GM12875 (cell line): Measurements from ENCODE around the gene ARHGAP25.
"Not testable (repeated sequence)": the region's sequence is repeated elsewhere in the genome, so short reads cannot be mapped to it uniquely, and the experiment has no call there.

Experiments
- H3K4me3 ChIP-seq: one replicate; pipeline ENCODE4 v1.5.1; 2011; ENCODE audit warnings: low read depth, low read length, control low read depth
- CTCF ChIP-seq: IDR thresholded peaks from 2 replicates; pipeline ENCODE4 v1.5.1; 2011; ENCODE audit warnings: low read depth, mild to moderate bottlenecking, control low read depth, inconsistent platforms, low read length, moderate library complexity, borderline replicate concordance; ENCODE audit not compliant: insufficient read depth

ARHGAP25 gene

GRCh38 chr2:68791914-68792313, 57.3 kb downstream of the ARHGAP25 start:
- no peak for TF ChIP-seq CTCF
- no peak overlapping the region for H3K4me3 ChIP-seq

GRCh38 chr2:68792751-68793150, 58.1 kb downstream of the ARHGAP25 start:
- TF ChIP-seq CTCF: no peak

GRCh38 chr2:68796295-68796905, 61.8 kb downstream of the ARHGAP25 start:
- H3K4me3 ChIP-seq: no peak overlapping the region
- no peak for TF ChIP-seq CTCF

More at GRCh38 chr2:68792751-68793150, 58.1 kb downstream of the ARHGAP25 start:
- no peak overlapping the region for H3K4me3 ChIP-seq

GRCh38 chr2:68798569-68798968, 64.0 kb downstream of the ARHGAP25 start:
- TF ChIP-seq CTCF: no peak
- no peak overlapping the region for H3K4me3 ChIP-seq

GRCh38 chr2:68799140-68800026, 64.8 kb downstream of the ARHGAP25 start:
- TF ChIP-seq CTCF: no peak
- H3K4me3 ChIP-seq: no peak overlapping the region

- H3K4me3 ChIP-seq: no peak overlapping the region
- no peak for TF ChIP-seq CTCF
These were observed 65.4 kb downstream of the ARHGAP25 start for GRCh38 chr2:68800027-68800401.

GRCh38 chr2:68800517-68800916, 65.9 kb downstream of the ARHGAP25 start:
- no peak for TF ChIP-seq CTCF

GRCh38 chr2:68802161-68802560, 67.5 kb downstream of the ARHGAP25 start:
- H3K4me3 ChIP-seq: not testable (repeated sequence)

More at GRCh38 chr2:68800517-68800916, 65.9 kb downstream of the ARHGAP25 start:
- H3K4me3 ChIP-seq: no peak overlapping the region
